ENCODE results near the gene BCAM.
"Not testable (repeated sequence)": the region's sequence is repeated elsewhere in the genome, so short reads cannot be mapped to it uniquely, and the experiment has no call there.

Gene BCAM

GRCh38 chr19:44847144-44848035, 38.5 kb downstream of the BCAM start:
- peak; percentile 57 for DNase-seq (ENCODE audit: insufficient read length, low spot score)
- no peak for FAIRE-seq

- DNase-seq (ENCODE audit: insufficient read length, low spot score): no peak
Observed at GRCh38 chr19:44848036-44848811, 39.3 kb downstream of the BCAM start.

GRCh38 chr19:44848812-44849447, 40.0 kb downstream of the BCAM start:
- FAIRE-seq: no peak
- DNase-seq (ENCODE audit: insufficient read length, low spot score): no peak

More at GRCh38 chr19:44848036-44848811, 39.3 kb downstream of the BCAM start:
- FAIRE-seq: peak; percentile 51

- DNase-seq (ENCODE audit: insufficient read length, low spot score) (no peak), FAIRE-seq (no peak)
Observed at GRCh38 chr19:44850641-44851109, 41.8 kb downstream of the BCAM start.

- no peak for FAIRE-seq
- no peak for DNase-seq (ENCODE audit: insufficient read length, low spot score)
Observed at GRCh38 chr19:44851427-44851826, 42.5 kb downstream of the BCAM start.

- DNase-seq (ENCODE audit: insufficient read length, low spot score) (no peak), FAIRE-seq (no peak)
Observed at GRCh38 chr19:44855606-44856005, 46.7 kb downstream of the BCAM start.

- no peak for DNase-seq (ENCODE audit: insufficient read length, low spot score)
- FAIRE-seq: no peak
Observed at GRCh38 chr19:44856421-44857083, 47.6 kb downstream of the BCAM start.

GRCh38 chr19:44857837-44858236, 48.9 kb downstream of the BCAM start:
- DNase-seq (ENCODE audit: insufficient read length, low spot score) (no peak), FAIRE-seq (no peak)

GRCh38 chr19:44861576-44861975, 52.7 kb downstream of the BCAM start:
- not testable (repeated sequence) for FAIRE-seq; DNase-seq (ENCODE audit: insufficient read length, low spot score)

- no peak for DNase-seq (ENCODE audit: insufficient read length, low spot score)
- FAIRE-seq: no peak
Observed at GRCh38 chr19:44863990-44864389, 55.1 kb downstream of the BCAM start.

GRCh38 chr19:44865196-44865767, 56.4 kb downstream of the BCAM start:
- FAIRE-seq (no peak), DNase-seq (ENCODE audit: insufficient read length, low spot score) (no peak)

GRCh38 chr19:44866664-44867063, 57.8 kb downstream of the BCAM start:
- FAIRE-seq: no peak

GRCh38 chr19:44867578-44867977, 58.7 kb downstream of the BCAM start:
- FAIRE-seq (no peak), DNase-seq (ENCODE audit: insufficient read length, low spot score) (no peak)

More at GRCh38 chr19:44866664-44867063, 57.8 kb downstream of the BCAM start:
- DNase-seq (ENCODE audit: insufficient read length, low spot score): no peak

GRCh38 chr19:44869733-44870470, 61.0 kb downstream of the BCAM start:
- no peak for FAIRE-seq
- no peak for DNase-seq (ENCODE audit: insufficient read length, low spot score)

Measured in HTR-8/SVneo (cell line).